Cardiac muscle cell (in vitro differentiated cells and primary cell): ENCODE data around the gene CCAR1. TPM values are rescaled to one million over a fixed set of nuclear protein-coding genes. Genes with fewer than 3 reads are reported as not detected.
"Not testable (repeated sequence)": the region's sequence is repeated elsewhere in the genome, so short reads cannot be mapped to it uniquely, and the experiment has no call there.

Experiments
- DNase-seq, 2 donors: peaks; one replicate each; pipeline versions ENCODE4 v3.0.0 to v3.0.0-alpha.2; 2010 to 2017; ENCODE audit warnings: low read depth in 1 of 2, low spot score in 1 of 2
- H3K27ac ChIP-seq: fragments of 200-600 bp; sonication (generic); 2 replicates; pipeline ENCODE4 v1.5.1; 2016
- H3K27me3 ChIP-seq: fragments of 200-600 bp; sonication (generic); 2 replicates; pipeline ENCODE4 v1.6.0; 2016; ENCODE audit warnings: control low read depth
- H3K36me3 ChIP-seq: fragments of 200-600 bp; sonication (generic); 2 replicates; pipeline ENCODE4 v1.5.1; 2016; ENCODE audit warnings: control low read depth
- H3K4me1 ChIP-seq: fragments of 200-600 bp; sonication (generic); 2 replicates; pipeline ENCODE4 v1.8.1; 2017; ENCODE audit warnings: low read depth, mild to moderate bottlenecking, mixed run types
- H3K4me3 ChIP-seq: fragments of 200-600 bp; sonication (generic); 2 replicates; pipeline ENCODE4 v1.5.1; 2016; ENCODE audit warnings: mild to moderate bottlenecking
- H3K9me3 ChIP-seq: fragments of 200-600 bp; sonication (generic); 2 replicates; pipeline ENCODE4 v1.5.1; 2017; ENCODE audit warnings: low read depth, mild to moderate bottlenecking, control low read depth
- CTCF ChIP-seq: IDR thresholded peaks from 2 replicates; pipeline ENCODE4 v1.5.1; 2012; ENCODE audit warnings: low read depth, mild to moderate bottlenecking, low read length
- polyA plus RNA-seq: library from polyadenylated mRNA; unstranded; fragments of >200 nt; fragmentation: Nextera tagmentation; extraction: Ambion mirVana; gene quantifications from 2 replicates; pipeline ENCODE4 v1.2.1, GENCODE V29; 2016
- total RNA-seq: library from RNA; depleted of rRNA; stranded (reverse); fragments of >200 nt; gene quantifications from 2 replicates; pipeline ENCODE4 v1.2.3, GENCODE V29; 2016

The CCAR1 gene
- total and polyA plus RNA-seq, 2 experiments from 2014 or later, result 63.8 to 85.7 TPM

DNA sequence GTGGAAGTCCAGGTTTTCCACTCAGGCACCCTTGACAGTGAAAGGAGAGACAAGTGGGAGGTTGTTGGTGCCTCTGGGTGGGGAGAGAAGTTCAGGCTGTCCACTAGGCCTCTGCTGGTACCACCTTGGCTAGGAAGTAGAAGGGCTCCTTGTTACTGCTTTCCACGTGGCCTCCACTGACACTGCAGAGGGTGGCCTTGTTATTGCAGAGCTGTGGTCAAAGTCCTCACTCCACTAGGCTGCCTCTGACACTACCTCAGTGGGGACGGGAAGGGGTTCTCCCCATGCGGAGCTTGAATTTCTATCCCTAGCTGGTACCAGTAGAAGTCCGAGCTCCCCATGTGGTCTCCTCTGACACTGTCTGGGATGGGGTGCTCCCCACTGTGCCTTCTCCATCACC is 91.4 kb downstream of the CCAR1 start:
- no peaks in the 10 kb centered on the region for H3K27me3 ChIP-seq
- H3K9me3 ChIP-seq, result no peaks in the 10 kb centered on the region
- H3K36me3 ChIP-seq, result no peaks in the 10 kb centered on the region
- H3K4me1 ChIP-seq, result no peaks in the 10 kb centered on the region
- no peak overlapping the region for H3K27ac ChIP-seq
- DNase-seq, result no peak
- no peak overlapping the region for H3K4me3 ChIP-seq
- TF ChIP-seq CTCF, result no peak

- no peak for TF ChIP-seq CTCF
- Histone ChIP-seq H3K4me3 (no peak overlapping the region), H3K27me3 (no peaks in the 10 kb centered on the region), H3K4me1 (no peaks in the 10 kb centered on the region), H3K27ac (no peak overlapping the region), H3K9me3 (no peaks in the 10 kb centered on the region), H3K36me3 (no peaks in the 10 kb centered on the region)
- no peak for DNase-seq
Measured at GRCh38 chr10:68813559-68813958, 92.5 kb downstream of the CCAR1 start.

DNA sequence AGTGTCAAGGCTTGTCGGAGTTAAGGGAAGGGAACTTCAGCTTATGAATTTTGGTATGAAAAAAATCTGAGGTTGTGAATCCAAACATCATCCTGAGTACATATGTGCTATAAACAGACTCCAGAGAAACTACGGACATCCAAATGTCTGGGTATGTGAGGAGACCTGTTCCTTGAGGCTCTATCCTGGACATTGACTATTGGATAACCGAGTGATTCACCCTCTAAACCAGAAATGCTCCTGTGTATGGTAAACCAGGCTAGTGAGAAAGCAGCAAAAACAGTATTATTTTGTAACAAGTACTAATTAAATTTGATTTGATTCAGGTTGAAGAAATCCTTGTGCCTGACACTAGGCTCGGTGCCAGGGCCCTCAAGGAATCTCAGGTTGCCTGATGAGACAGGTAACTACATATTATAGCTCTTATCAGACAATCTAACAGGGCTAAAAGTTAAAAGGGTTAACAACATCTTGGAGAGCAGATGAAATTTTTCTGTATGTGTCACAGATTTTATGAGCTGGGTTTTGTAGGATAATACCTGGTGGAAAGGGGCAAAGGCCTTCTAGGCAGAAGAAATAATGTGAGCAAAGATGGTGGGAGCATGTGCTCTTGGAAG is 95.9 kb downstream of the CCAR1 start:
- no peaks in the 10 kb centered on the region for H3K36me3 ChIP-seq
- H3K4me3 ChIP-seq, result no peak overlapping the region
- no peaks in the 10 kb centered on the region for H3K9me3 ChIP-seq
- no peaks in the 10 kb centered on the region for H3K27me3 ChIP-seq
- no peak for TF ChIP-seq CTCF
- H3K27ac ChIP-seq, result no peak overlapping the region
- H3K4me1 ChIP-seq, result no peaks in the 10 kb centered on the region
- no peak for DNase-seq

GRCh38 chr10:68820359-68820758 is 99.3 kb downstream of the CCAR1 start:
- H3K27me3 ChIP-seq, H3K36me3 ChIP-seq, H3K27ac ChIP-seq, H3K4me1 ChIP-seq, H3K4me3 ChIP-seq, H3K9me3 ChIP-seq, DNase-seq: not testable (repeated sequence)

GRCh38 chr10:68822626-68823025 is 101.6 kb downstream of the CCAR1 start:
- not testable (repeated sequence) for H3K27me3 ChIP-seq, DNase-seq, H3K4me1 ChIP-seq, H3K36me3 ChIP-seq, H3K27ac ChIP-seq, H3K9me3 ChIP-seq, H3K4me3 ChIP-seq

DNA sequence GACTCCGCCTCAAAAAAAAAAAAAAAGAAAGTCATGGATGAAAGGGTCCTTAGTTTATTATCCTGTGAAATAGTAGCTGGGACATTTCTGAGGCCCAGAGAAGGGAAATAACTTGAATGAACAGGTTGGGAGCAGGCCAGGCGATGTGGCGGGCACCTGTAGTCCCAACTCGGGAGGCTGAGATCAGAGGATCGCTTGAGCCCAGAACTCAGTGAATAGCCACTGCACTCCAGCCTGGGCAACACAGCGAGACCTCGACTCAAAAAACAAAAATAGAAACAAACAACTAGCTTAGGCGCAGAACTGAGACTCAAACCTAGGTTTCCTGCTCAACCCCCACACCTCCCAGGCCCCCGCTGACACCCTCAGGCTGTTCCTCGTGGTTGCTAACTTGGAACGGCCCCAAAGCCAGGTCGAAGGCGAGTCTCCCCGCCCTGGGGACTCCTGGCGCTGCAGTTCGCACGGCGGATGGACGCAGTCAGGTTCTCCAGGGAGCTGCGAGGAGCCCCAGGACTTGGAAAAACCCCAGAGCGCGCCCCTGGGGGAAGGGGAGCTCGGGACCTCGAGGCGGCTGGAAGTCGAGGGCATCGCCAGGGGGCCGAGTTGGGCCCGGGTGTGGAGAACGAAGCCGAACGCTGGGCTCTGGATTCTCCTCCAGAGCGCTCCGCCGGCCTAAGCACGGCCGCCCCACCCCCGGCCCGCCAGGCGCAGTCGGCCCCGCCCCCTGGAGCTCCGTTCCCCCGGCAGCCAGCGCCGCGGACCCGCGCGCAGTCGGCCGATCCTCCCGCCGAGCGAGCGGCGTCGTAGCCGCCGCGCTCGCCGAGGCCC is 105.9 kb downstream of the CCAR1 start, which contains the start of gene STOX1:
Gene STOX1 (plus strand): TSS at position 768 of the 828 bp plus-strand sequence. CDS start 93 bp downstream, outside the sequence.
- DNase-seq, result peak; percentile 74 to 86
- no peak for TF ChIP-seq CTCF
- Histone ChIP-seq H3K4me3 (peak within 1 kb of the TSS; percentile 96), H3K4me1 (no peaks in the 10 kb centered on the region), H3K27me3 (no peaks in the 10 kb centered on the region), H3K27ac (peak within 1 kb of the TSS; percentile 78), H3K36me3 (no peaks in the 10 kb centered on the region), H3K9me3 (no peaks in the 10 kb centered on the region)

DNA sequence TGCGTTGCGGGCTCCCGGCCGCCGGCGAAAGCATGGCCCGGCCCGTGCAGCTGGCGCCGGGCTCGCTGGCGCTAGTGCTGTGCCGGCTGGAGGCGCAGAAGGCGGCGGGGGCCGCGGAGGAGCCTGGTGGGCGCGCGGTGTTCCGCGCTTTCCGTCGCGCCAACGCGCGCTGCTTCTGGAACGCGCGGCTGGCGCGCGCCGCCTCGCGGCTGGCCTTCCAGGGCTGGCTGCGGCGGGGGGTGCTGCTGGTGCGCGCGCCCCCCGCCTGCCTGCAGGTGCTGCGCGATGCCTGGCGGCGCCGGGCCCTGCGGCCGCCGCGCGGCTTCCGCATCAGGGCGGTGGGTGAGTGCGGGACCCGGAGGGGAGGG is 106.5 kb downstream of the CCAR1 start:
- peak overlapping the region; percentile 78 for H3K27ac ChIP-seq
- peak overlapping the region; percentile 96 for H3K4me3 ChIP-seq
- not testable (repeated sequence) for H3K27me3 ChIP-seq

GRCh38 chr10:68828083-68828601 is 107.1 kb downstream of the CCAR1 start:
- not testable (repeated sequence) for H3K27ac ChIP-seq, H3K4me1 ChIP-seq, H3K9me3 ChIP-seq, H3K27me3 ChIP-seq, H3K36me3 ChIP-seq
- peak overlapping the region; percentile 90 for H3K4me3 ChIP-seq
- DNase-seq, result peak; percentile 4 to 51

More for the DNA sequence above, 106.5 kb downstream of the CCAR1 start:
- not testable (repeated sequence) for H3K9me3 ChIP-seq, H3K36me3 ChIP-seq, DNase-seq, H3K4me1 ChIP-seq
